Measurements from ENCODE around the gene THOP1.

THOP1 gene

GRCh38 chr19:2756477-2756876, 28.8 kb upstream of the THOP1 start:
- TF ChIP-seq, protein P1, sequence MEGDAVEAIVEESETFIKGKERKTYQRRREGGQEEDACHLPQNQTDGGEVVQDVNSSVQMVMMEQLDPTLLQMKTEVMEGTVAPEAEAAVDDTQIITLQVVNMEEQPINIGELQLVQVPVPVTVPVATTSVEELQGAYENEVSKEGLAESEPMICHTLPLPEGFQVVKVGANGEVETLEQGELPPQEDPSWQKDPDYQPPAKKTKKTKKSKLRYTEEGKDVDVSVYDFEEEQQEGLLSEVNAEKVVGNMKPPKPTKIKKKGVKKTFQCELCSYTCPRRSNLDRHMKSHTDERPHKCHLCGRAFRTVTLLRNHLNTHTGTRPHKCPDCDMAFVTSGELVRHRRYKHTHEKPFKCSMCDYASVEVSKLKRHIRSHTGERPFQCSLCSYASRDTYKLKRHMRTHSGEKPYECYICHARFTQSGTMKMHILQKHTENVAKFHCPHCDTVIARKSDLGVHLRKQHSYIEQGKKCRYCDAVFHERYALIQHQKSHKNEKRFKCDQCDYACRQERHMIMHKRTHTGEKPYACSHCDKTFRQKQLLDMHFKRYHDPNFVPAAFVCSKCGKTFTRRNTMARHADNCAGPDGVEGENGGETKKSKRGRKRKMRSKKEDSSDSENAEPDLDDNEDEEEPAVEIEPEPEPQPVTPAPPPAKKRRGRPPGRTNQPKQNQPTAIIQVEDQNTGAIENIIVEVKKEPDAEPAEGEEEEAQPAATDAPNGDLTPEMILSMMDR (conservative IDR thresholded peaks at IDR 0.05; ENCODE audit: control insufficient read depth, insufficient read depth, low read depth, low read length) = no peak
- H3K4me3 ChIP-seq (ENCODE audit: control insufficient read depth, low read depth, low read length) = no peak overlapping the region
- DNase-seq (ENCODE audit: low read depth) = no peak

GRCh38 chr19:2756921-2757881, 28.1 kb upstream of the THOP1 start:
- no peak overlapping the region for H3K4me3 ChIP-seq (ENCODE audit: control insufficient read depth, low read depth, low read length)
- DNase-seq (ENCODE audit: low read depth) = no peak
- TF ChIP-seq, protein P1 (conservative IDR thresholded peaks at IDR 0.05; ENCODE audit: control insufficient read depth, insufficient read depth, low read depth, low read length) = no peak

- TF ChIP-seq, protein P1 (conservative IDR thresholded peaks at IDR 0.05; ENCODE audit: control insufficient read depth, insufficient read depth, low read depth, low read length) = no peak
- H3K4me3 ChIP-seq (ENCODE audit: control insufficient read depth, low read depth, low read length) = no peak overlapping the region
- DNase-seq (ENCODE audit: low read depth) = no peak
Observed at GRCh38 chr19:2758601-2759313, 26.5 kb upstream of the THOP1 start.

DNA sequence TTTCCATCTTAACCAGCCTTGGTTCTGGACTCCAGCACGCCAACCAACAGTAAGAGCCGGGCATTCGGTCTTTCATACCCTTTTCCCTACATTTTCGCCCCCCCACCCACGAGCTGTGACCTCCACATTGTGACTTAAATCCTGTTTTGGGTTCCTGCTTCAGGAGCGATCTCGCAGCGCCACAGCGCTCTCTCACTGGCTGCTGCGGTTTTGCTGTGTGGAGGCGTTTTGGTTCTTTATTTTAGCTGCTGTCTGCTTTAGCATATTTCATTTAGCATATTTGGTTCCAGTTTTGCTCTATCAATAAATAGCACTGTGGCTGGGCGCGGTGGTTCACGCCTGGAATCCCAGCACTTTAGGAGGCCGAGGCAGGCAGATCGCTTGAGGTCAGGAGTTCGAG, 25.9 kb upstream of the THOP1 start:
- H3K4me3 ChIP-seq (ENCODE audit: control insufficient read depth, low read depth, low read length) = no peak overlapping the region
- TF ChIP-seq, protein P1 (conservative IDR thresholded peaks at IDR 0.05; ENCODE audit: control insufficient read depth, insufficient read depth, low read depth, low read length) = no peak
- no peak for DNase-seq (ENCODE audit: low read depth)

- TF ChIP-seq, protein P1 (conservative IDR thresholded peaks at IDR 0.05; ENCODE audit: control insufficient read depth, insufficient read depth, low read depth, low read length) = no peak
- DNase-seq (ENCODE audit: low read depth) = no peak
- no peak overlapping the region for H3K4me3 ChIP-seq (ENCODE audit: control insufficient read depth, low read depth, low read length)
Observed at GRCh38 chr19:2759965-2760364, 25.3 kb upstream of the THOP1 start.

DNA sequence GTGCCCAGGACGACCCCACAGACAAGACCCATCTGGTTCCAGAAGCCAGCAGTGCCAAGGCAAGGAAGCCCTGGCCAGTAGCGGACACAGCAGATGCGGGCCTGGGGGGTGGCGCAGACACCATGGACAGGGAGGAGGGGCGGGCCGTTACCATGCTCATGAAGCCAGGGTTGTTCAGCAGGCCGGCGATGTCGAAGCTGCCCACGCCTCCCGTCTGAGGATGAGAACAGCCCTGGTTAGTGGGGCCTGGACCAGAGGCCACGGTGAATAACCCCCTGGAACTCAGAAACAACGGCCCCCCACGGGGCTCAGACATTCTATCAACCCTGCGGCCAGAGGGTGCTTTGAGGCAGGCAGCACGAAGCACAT, 24.0 kb upstream of the THOP1 start:
- TF ChIP-seq, protein P1 (conservative IDR thresholded peaks at IDR 0.05; ENCODE audit: control insufficient read depth, insufficient read depth, low read depth, low read length) = no peak
- no peak for DNase-seq (ENCODE audit: low read depth)
- H3K4me3 ChIP-seq (ENCODE audit: control insufficient read depth, low read depth, low read length) = no peak overlapping the region

All from fibroblast of mammary gland (primary cell).